IgD-negative memory B cell (primary cell): Measurements from ENCODE around the gene ST14. TPM values are rescaled to one million over a fixed set of nuclear protein-coding genes. Genes with fewer than 3 reads are reported as not detected.
"Not testable (repeated sequence)": the region's sequence is repeated elsewhere in the genome, so short reads cannot be mapped to it uniquely, and the experiment has no call there.

Source experiments
- H3K27ac Mint-ChIP-seq, 3 donors: one replicate each; pipeline ENCODE4 v1.8.0; 2020 to 2022; ENCODE audit warnings: mild to moderate bottlenecking in 3 of 3, mixed read lengths in 3 of 3, moderate library complexity in 1 of 3
- H3K27me3 Mint-ChIP-seq: one replicate; pipeline ENCODE4 v1.8.0; 2021; ENCODE audit warnings: mixed read lengths
- H3K36me3 Mint-ChIP-seq: one replicate; pipeline ENCODE4 v1.8.0; 2020; ENCODE audit warnings: mild to moderate bottlenecking, mixed read lengths
- H3K4me1 Mint-ChIP-seq, 3 donors: one replicate each; pipeline ENCODE4 v1.8.0; 2020 to 2022; ENCODE audit warnings: mixed read lengths in 3 of 3, mild to moderate bottlenecking in 1 of 3
- H3K4me3 Mint-ChIP-seq, 4 donors: one replicate each; pipeline ENCODE4 v1.8.0; 2020 to 2022; ENCODE audit warnings: mild to moderate bottlenecking in 4 of 4, mixed read lengths in 4 of 4, moderate library complexity in 3 of 4
- H3K9me3 Mint-ChIP-seq, 3 donors: one replicate each; pipeline ENCODE4 v1.8.0; 2020 to 2021; ENCODE audit warnings: mixed read lengths in 3 of 3, mild to moderate bottlenecking in 1 of 3
- polyA plus RNA-seq: library from polyadenylated mRNA; unstranded; fragments of 300-500 nt; fragmentation: Illumina TruSeq; gene quantifications from one replicate; pipeline ENCODE4 v1.2.3, GENCODE V29; 2021

ST14 gene
- polyA plus RNA-seq, 1 donor from 2014 or later, result 94.1 TPM

- peaks cover 22 to 40% (median 35%) of the 10 kb centered on the region in 3 donors for H3K4me1 Mint-ChIP-seq
- H3K4me3 Mint-ChIP-seq, H3K27ac Mint-ChIP-seq, H3K9me3 Mint-ChIP-seq, H3K27me3 Mint-ChIP-seq: not testable (repeated sequence)
- H3K36me3 Mint-ChIP-seq, result peaks cover 12% of the 10 kb centered on the region
Observed at GRCh38 chr11:130251763-130252162, 92.2 kb downstream of the ST14 start.

Other genes starting within 250 kb of the ST14 start
- 3.7 TPM for gene PRDM10, start 156.9 kb upstream of the ST14 start, polyA plus RNA-seq
- 36.3 TPM for gene APLP2, start 89.9 kb upstream of the ST14 start, polyA plus RNA-seq
- gene ZBTB44, start 155.1 kb downstream of the ST14 start, polyA plus RNA-seq, result 5.8 TPM